SK-N-SH treated with all-trans-retinoic acid at 6 μM for 48 hours (cell line): ENCODE results near the gene MSMP.

Source experiments
- ARNTL ChIP-seq: fragments of 450-650 bp; formaldehyde crosslinking; IDR thresholded peaks from 2 replicates; pipeline ENCODE4 v1.5.0; 2020; ENCODE audit warnings: low read depth, mild to moderate bottlenecking, moderate library complexity, borderline replicate concordance
- CREB5 ChIP-seq: fragments of 250-450 bp; sonication (Bioruptor Pico); IDR thresholded peaks from 2 replicates; pipeline ENCODE4 v1.5.1; 2020; ENCODE audit warnings: low read depth, mild to moderate bottlenecking, moderate library complexity
- ISL1 ChIP-seq: fragments of 250-450 bp; sonication (Bioruptor Pico); IDR thresholded peaks from 2 replicates; pipeline ENCODE4 v2.1.2; 2022; ENCODE audit warnings: mild to moderate bottlenecking, moderate library complexity
- POU6F1 ChIP-seq: fragments of 250-450 bp; sonication (Bioruptor Pico); IDR thresholded peaks from 2 replicates; pipeline ENCODE4 v1.8.0; 2021; ENCODE audit warnings: low read depth, mild to moderate bottlenecking, moderate library complexity, borderline replicate concordance
- PPARA ChIP-seq: fragments of 250-450 bp; sonication (Bioruptor Pico); IDR thresholded peaks from 2 replicates; pipeline ENCODE4 v1.5.0; 2020; ENCODE audit warnings: mild to moderate bottlenecking, borderline replicate concordance
- RARB ChIP-seq: fragments of 250-450 bp; sonication (Bioruptor Pico); IDR thresholded peaks from 2 replicates; pipeline ENCODE4 v1.8.0; 2021; ENCODE audit warnings: mild to moderate bottlenecking, moderate library complexity
- SNAI2 ChIP-seq: fragments of 250-450 bp; sonication (Bioruptor Pico); IDR thresholded peaks from 2 replicates; pipeline ENCODE4 v1.5.0; 2020; ENCODE audit warnings: mild to moderate bottlenecking, moderate library complexity
- TOX ChIP-seq: fragments of 250-450 bp; sonication (Bioruptor Pico); IDR thresholded peaks from 2 replicates; pipeline ENCODE4 v1.8.0; 2021; ENCODE audit warnings: mild to moderate bottlenecking, moderate library complexity, borderline replicate concordance
- ZFP3 ChIP-seq: fragments of 250-450 bp; sonication (Bioruptor Pico); IDR thresholded peaks from 2 replicates; pipeline ENCODE4 v1.5.0; 2020; ENCODE audit warnings: mild to moderate bottlenecking, moderate library complexity
- ZFP30 ChIP-seq: fragments of 450-650 bp; formaldehyde crosslinking; IDR thresholded peaks from 2 replicates; pipeline ENCODE4 v1.5.0; 2022; ENCODE audit warnings: mild to moderate bottlenecking, moderate library complexity
- ZNF8 ChIP-seq: fragments of 450-650 bp; formaldehyde crosslinking; IDR thresholded peaks from 2 replicates; pipeline ENCODE4 v1.5.0; 2020; ENCODE audit warnings: mild to moderate bottlenecking, moderate library complexity
- TF ChIP-seq, protein P1 (sequence below): fragments of 250-450 bp; sonication (Bioruptor Pico); IDR thresholded peaks from 2 replicates; pipeline ENCODE4 v1.8.0; 2020; ENCODE audit warnings: mild to moderate bottlenecking, moderate library complexity, borderline replicate concordance

GRCh38 chr9:35746583-35746982 lies 7.5 kb downstream of the MSMP start:
- no peak for TF ChIP-seq ARNTL (CRISPR knock-in tag)
- no peak for TF ChIP-seq ISL1 (CRISPR knock-in tag)
- TF ChIP-seq CREB5 (CRISPR knock-in tag), result no peak
- TF ChIP-seq ZFP30, result no peak
- no peak for TF ChIP-seq RARB (CRISPR knock-in tag)
- no peak for TF ChIP-seq PPARA (CRISPR knock-in tag)
- TF ChIP-seq, protein P1, sequence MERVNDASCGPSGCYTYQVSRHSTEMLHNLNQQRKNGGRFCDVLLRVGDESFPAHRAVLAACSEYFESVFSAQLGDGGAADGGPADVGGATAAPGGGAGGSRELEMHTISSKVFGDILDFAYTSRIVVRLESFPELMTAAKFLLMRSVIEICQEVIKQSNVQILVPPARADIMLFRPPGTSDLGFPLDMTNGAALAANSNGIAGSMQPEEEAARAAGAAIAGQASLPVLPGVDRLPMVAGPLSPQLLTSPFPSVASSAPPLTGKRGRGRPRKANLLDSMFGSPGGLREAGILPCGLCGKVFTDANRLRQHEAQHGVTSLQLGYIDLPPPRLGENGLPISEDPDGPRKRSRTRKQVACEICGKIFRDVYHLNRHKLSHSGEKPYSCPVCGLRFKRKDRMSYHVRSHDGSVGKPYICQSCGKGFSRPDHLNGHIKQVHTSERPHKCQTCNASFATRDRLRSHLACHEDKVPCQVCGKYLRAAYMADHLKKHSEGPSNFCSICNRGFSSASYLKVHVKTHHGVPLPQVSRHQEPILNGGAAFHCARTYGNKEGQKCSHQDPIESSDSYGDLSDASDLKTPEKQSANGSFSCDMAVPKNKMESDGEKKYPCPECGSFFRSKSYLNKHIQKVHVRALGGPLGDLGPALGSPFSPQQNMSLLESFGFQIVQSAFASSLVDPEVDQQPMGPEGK (CRISPR knock-in tag), result no peak
- TF ChIP-seq ZNF8, result no peak
- no peak for TF ChIP-seq ZFP3 (CRISPR knock-in tag)
- TF ChIP-seq TOX (CRISPR knock-in tag), result no peak
- no peak for TF ChIP-seq SNAI2 (CRISPR knock-in tag)
- TF ChIP-seq POU6F1 (CRISPR knock-in tag), result no peak
